ENCODE measurements around the gene C22orf31.
A peak's percentile ranks its signal among the peaks of the same experiment; 100 is the strongest.
"Not testable (repeated sequence)": the region's sequence is repeated elsewhere in the genome, so short reads cannot be mapped to it uniquely, and the experiment has no call there.

The C22orf31 gene

GRCh38 chr22:29055192-29055830, 6.3 kb downstream of the C22orf31 start:
- DNase-seq (ENCODE audit: low read depth in 2 of 2), result no peak

GRCh38 chr22:29054251-29054767, 7.3 kb downstream of the C22orf31 start:
- DNase-seq (ENCODE audit: low read depth in 2 of 2), result no peak

GRCh38 chr22:29053048-29053702, 8.5 kb downstream of the C22orf31 start:
- no peak for DNase-seq (ENCODE audit: low read depth in 2 of 2)

- no peak for DNase-seq (ENCODE audit: low read depth in 2 of 2)
Measured at GRCh38 chr22:29050457-29050856, 11.2 kb downstream of the C22orf31 start.

GRCh38 chr22:29049655-29050263, 11.9 kb downstream of the C22orf31 start:
- DNase-seq (ENCODE audit: low read depth in 2 of 2), result no peak

GRCh38 chr22:29048822-29049654, 12.6 kb downstream of the C22orf31 start:
- no peak for DNase-seq (ENCODE audit: low read depth in 2 of 2)

- no peak for DNase-seq (ENCODE audit: low read depth in 2 of 2)
Measured at GRCh38 chr22:29044657-29045176, 16.9 kb downstream of the C22orf31 start.

- no peak for DNase-seq (ENCODE audit: low read depth in 2 of 2)
Measured at GRCh38 chr22:29043906-29044575, 17.6 kb downstream of the C22orf31 start.

GRCh38 chr22:29041408-29041807, 20.2 kb downstream of the C22orf31 start:
- DNase-seq (ENCODE audit: low read depth in 2 of 2), result no peak

- DNase-seq (ENCODE audit: low read depth in 2 of 2), result peak; percentile 22 to 33
Measured at GRCh38 chr22:29040385-29041275, 21.0 kb downstream of the C22orf31 start.

- not testable (repeated sequence) for DNase-seq (ENCODE audit: low read depth in 2 of 2)
Measured at GRCh38 chr22:29039684-29040083, 21.9 kb downstream of the C22orf31 start.

- no peak for DNase-seq (ENCODE audit: low read depth in 2 of 2)
Measured at GRCh38 chr22:29039148-29039547, 22.5 kb downstream of the C22orf31 start.

- no peak for DNase-seq (ENCODE audit: low read depth in 2 of 2)
Measured at GRCh38 chr22:29037340-29037932, 24.2 kb downstream of the C22orf31 start.

GRCh38 chr22:29032584-29032983, 29.0 kb downstream of the C22orf31 start:
- no peak for DNase-seq (ENCODE audit: low read depth in 2 of 2)

- DNase-seq (ENCODE audit: low read depth in 2 of 2), result no peak
Measured at GRCh38 chr22:29032014-29032475, 29.6 kb downstream of the C22orf31 start.

GRCh38 chr22:29031227-29032011, 30.2 kb downstream of the C22orf31 start:
- DNase-seq (ENCODE audit: low read depth in 2 of 2), result no peak

- no peak for DNase-seq (ENCODE audit: low read depth in 2 of 2)
Measured at GRCh38 chr22:29030618-29031226, 30.9 kb downstream of the C22orf31 start.

- DNase-seq (ENCODE audit: low read depth in 2 of 2), result no peak
Measured at GRCh38 chr22:29030016-29030617, 31.5 kb downstream of the C22orf31 start.

Measured in stimulated activated CD4-positive, alpha-beta T cell treated with anti-CD3 and anti-CD28 coated beads, Interleukin-1b, Interleukin-23, amount 100 ng/mL, for 1 hour (primary cell).